ENCODE measurements around the gene VWF. TPM values are rescaled to one million over a fixed set of nuclear protein-coding genes. Genes with fewer than 3 reads are reported as not detected.

Gene VWF
- total RNA-seq, 4 donors from 2014 or later: 21.1 to 92.5 (median 49.7) TPM

DNA sequence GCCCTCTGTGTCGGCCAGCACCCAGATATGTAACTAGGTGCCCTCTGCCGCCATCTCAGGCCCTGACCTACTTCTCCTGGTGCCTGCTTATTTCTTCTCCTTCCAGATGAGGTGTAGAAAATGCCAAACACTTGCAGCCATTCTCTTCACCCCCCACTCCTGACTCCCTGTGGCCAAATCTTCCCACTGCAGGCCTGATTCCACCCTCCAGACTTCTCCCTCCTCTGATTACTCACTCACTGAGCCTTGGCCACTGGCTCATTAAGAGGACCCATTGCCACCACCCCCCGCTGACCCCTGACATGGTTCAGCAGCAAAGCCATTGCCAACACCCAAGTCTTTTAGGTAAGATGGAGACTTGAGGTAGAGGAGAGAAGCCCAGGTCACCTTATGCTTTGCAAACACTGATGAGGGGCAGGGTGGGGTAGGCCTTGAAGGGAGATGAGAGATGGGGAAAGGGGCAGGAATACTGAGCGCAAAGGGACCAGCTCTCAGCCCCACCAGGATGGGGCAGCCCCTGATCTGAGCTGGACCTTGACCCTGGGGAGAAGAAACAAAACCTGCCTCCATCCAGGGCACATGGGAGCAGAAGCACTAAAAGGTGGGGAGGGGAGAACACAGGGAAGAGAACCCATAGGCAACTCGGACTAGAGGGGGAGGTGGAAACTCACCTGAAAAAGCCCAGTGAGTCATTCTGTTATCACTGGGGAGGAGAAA, 154.3 kb downstream of the VWF start:
- H3K27ac ChIP-seq: no peak overlapping the region
- peaks cover 0 to 10% (median 0%) of the 10 kb centered on the region in 4 donors for H3K27me3 ChIP-seq
- TF ChIP-seq CTCF (IDR thresholded peaks at IDR 0.05) (no peak), POLR2A (IDR thresholded peaks at IDR 0.05) (no peak)
- intact Hi-C loops (cut with DNase I): no loop called here
- no peak for DNase-seq
- WGBS, 2 donors: 81% methylated on average over 4 to 5 of the region's 5 CpGs
- H3K4me3 ChIP-seq: no peak overlapping the region
- H3K4me1 ChIP-seq: peaks cover 0 to 10% (median 0%) of the 10 kb centered on the region in 3 donors
- H3K36me3 ChIP-seq: peaks cover 0 to 68% (median 0%) of the 10 kb centered on the region in 3 donors
- H3K9me3 ChIP-seq: no peaks in the 10 kb centered on the region

- H3K27ac ChIP-seq: no peak overlapping the region
- H3K36me3 ChIP-seq: peaks cover 0 to 61% (median 0%) of the 10 kb centered on the region in 3 donors
- 70 to 71% methylated on average over 7 of the region's 17 CpGs for WGBS, 2 donors
- intact Hi-C loops (cut with DNase I): no loop called here
- no peak overlapping the region for H3K4me3 ChIP-seq
- peaks cover 0 to 15% (median 0%) of the 10 kb centered on the region in 3 donors for H3K4me1 ChIP-seq
- peaks cover 0 to 10% (median 0%) of the 10 kb centered on the region in 4 donors for H3K27me3 ChIP-seq
- TF ChIP-seq POLR2A (IDR thresholded peaks at IDR 0.05) (no peak), CTCF (IDR thresholded peaks at IDR 0.05) (no peak)
- H3K9me3 ChIP-seq: no peaks in the 10 kb centered on the region
- no peak for DNase-seq
These were observed 155.1 kb downstream of the VWF start for GRCh38 chr12:5969156-5969973.

GRCh38 chr12:5967645-5968415, 156.6 kb downstream of the VWF start:
- intact Hi-C loops (cut with DNase I): no loop called here
- H3K36me3 ChIP-seq: peaks cover 0 to 52% (median 0%) of the 10 kb centered on the region in 3 donors
- peaks cover 0 to 10% (median 0%) of the 10 kb centered on the region in 4 donors for H3K27me3 ChIP-seq
- H3K4me3 ChIP-seq: no peak overlapping the region
- H3K4me1 ChIP-seq: peaks cover 0 to 15% (median 0%) of the 10 kb centered on the region in 3 donors
- H3K27ac ChIP-seq: no peak overlapping the region
- H3K9me3 ChIP-seq: no peaks in the 10 kb centered on the region
- DNase-seq: no peak
- TF ChIP-seq CTCF (IDR thresholded peaks at IDR 0.05): no peak
- no peak for TF ChIP-seq POLR2A (IDR thresholded peaks at IDR 0.05)
- WGBS, 2 donors: 80 to 92% methylated on average over 4 to 12 of the region's 17 CpGs

GRCh38 chr12:5966486-5967095, 157.9 kb downstream of the VWF start:
- Histone ChIP-seq H3K4me3 (no peak overlapping the region), H3K9me3 (no peaks in the 10 kb centered on the region), H3K27me3 (peaks cover 0 to 10% (median 0%) of the 10 kb centered on the region in 4 donors), H3K27ac (no peak overlapping the region), H3K4me1 (peaks cover 0 to 15% (median 0%) of the 10 kb centered on the region in 3 donors), H3K36me3 (peaks cover 0 to 42% (median 0%) of the 10 kb centered on the region in 3 donors)
- 73% methylated on average over 5 to 8 of the region's 11 CpGs for WGBS, 2 donors
- DNase-seq: no peak
- intact Hi-C loops (cut with DNase I): no loop called here
- no peak for TF ChIP-seq CTCF (IDR thresholded peaks at IDR 0.05)
- no peak for TF ChIP-seq POLR2A (IDR thresholded peaks at IDR 0.05)
